Measurements from ENCODE around the gene SPAAR.

SPAAR gene

DNA sequence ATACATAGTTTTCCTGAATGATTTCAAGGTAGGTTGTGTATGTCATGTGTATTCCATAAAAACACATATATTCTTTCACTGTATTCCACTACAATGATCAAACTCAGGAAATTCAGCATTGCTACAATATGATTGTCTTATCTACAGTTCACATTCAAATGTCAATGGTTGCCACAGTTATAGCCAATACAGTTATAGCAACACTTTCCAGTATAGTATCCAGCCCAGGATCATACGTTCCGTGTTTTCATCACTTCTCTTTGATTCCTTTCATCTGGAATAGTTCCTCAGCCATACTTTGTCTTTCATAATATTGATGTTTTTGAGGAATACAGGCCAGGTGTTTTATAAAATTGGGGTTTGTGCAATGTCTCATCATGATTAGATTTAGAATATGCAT is 39.2 kb downstream of the SPAAR start:
- no peak for DNase-seq (ENCODE audit: low read depth in 2 of 2)

DNA sequence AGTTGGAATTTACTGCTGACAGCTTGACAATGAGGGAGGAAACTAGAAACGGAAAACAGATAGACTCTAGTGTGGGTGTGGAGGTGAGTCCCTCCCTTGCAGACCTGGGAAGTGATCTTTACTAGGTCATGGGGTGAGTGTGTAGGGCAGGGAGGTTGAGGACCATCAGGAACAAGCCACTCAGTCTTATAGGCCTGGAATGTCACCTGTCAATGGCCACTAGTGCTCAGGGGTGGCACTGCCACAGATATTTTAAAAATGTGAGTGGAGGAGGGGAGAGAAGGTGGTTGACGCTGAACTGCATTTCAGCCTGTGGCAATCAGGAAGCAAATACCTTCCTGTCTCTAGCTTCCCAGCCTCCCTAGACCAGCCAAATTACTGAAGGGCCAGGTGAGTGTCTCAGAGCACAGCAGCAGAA is 39.6 kb downstream of the SPAAR start:
- no peak for DNase-seq (ENCODE audit: low read depth in 2 of 2)

DNA sequence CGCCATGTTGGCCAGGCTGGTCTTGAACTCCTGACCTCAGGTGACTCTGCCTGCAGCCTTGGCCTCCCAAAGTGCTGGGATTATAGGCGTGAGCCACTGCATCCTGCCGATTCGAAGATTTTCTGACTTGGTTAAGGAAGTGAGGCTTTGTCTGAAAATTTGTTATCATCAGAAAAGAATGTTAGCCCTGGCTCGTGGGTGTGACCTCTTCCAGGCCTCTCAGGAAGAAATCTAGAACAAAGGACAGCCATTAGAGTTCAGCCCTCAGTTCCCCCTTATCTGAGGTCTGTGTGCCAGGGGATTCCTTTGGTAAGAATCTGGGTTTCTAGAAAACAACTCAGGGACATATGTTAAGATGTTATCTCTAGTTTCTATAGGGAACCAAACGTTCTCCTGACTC is 42.4 kb downstream of the SPAAR start:
- no peak for DNase-seq (ENCODE audit: low read depth in 2 of 2)

DNA sequence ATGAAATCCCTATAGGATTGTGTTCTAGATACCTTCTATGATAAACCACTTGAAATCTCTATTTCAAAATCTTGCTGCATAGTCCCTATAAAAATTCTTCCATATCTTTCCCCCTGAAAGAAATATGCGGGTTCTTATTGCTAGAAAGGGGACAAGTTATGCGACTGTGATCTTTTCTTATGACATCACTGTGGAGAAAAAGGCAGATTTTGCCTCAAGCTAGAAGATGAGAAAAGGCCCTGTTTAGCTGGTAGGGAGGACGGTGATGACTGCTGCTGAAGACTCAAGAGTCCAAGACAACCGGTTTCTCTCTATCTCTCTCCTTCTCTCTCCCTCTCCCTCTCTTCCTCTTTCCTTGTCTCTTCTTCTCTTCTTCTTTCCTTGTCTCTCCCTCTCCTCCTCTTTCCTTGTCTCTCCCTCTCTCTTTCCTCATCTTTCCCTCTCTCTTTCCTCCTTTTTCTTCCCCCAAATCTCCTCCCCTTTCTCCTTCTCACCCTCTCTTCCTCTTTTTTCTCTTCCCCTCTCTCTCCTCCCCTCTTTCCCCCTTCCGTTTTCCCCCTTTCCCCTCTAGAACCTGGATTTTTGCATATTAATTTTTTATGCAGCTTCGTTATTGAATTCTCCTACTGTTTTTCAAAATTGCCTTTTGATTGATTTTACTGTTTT is 43.4 kb downstream of the SPAAR start:
- DNase-seq (ENCODE audit: low read depth in 2 of 2), result no peak

DNA sequence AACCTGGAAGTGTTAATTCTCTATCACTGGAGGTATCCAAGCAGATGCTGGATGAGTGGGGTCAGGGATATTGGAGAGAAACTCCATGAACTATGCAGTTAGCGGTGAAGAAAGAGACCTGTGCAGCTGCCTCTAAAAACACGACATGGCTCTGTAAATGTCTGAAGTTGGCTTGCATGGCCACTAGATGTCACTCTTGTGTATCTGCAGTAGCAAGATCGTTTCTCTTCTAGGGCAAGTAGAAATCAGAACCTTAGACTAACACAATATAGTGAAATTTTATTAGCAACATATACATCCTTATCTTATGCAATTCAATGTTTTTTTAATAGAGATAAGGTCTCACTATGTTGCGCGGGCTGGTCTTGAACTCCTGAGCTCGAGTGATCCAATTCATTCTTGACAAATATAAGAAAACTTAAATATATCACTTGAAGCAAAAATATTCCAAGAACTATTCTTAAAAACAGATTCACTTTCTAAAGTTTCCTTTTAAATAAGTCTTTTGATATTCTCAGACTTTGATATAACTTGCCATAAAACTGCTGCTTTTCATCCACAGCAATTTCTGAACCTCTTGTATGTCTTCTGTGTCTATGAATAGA is 45.8 kb downstream of the SPAAR start:
- DNase-seq (ENCODE audit: low read depth in 2 of 2), result peak in 1 of 2 donors; percentile 37

DNA sequence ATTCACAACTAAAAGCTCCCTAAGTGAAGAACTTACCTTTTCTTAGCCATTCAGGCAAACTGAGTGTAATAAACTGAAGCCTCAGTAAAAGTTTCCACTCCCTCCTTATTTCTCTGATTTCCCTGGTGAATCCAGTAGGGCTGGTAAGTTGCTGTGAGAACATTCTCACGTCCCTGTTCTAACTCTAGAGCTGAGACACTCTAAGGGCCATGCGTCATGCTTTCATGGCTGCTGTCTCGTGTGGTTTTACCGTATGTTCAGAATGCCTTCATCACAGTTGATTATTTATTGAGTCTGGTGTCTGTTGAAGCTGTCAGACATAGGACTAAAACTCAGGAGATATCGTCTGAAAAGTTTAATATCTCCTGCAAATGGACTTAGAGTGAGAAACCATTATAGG is 47.4 kb downstream of the SPAAR start:
- no peak for DNase-seq (ENCODE audit: low read depth in 2 of 2)

DNA sequence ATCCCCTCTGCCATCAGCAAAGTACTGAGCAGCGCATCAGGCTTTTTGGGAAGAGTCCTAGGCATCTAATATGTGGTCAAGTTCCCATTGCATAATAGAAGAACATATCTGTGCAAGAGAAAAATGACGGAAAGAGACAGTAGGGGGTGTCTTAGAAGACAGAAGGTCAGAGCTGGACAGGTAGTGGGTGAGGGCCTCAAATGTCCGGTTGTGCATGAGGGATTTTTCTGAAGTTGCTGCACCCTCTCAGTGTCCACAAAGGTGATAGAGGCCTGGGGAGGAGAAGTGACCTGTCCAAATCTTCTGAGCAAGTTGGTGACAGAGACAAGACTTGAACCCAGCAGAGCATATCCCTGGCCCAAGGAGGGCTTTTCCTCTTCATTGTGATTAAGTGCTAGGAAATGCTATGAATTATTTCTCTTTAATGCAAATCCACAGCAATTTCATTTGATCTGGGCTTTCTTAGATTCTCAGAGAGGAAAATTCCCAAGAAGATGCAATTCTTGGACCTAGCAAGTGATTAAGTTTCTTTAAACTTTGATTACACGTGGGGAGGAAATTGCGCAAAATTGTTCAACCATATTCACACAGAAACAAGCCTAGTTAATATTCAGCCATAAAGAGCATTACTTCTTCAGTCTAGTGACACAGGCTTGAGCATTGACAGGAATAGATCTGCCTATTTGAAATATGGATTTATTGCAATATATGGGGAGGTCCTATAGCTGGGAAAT is 49.0 kb downstream of the SPAAR start, which contains the start of gene OR2S2:
OR2S2 (minus strand) TSS at position 51 of the 734 bp plus-strand sequence. CDS start 56 bp downstream, outside the sequence.
- no peak for DNase-seq (ENCODE audit: low read depth in 2 of 2)

DNA sequence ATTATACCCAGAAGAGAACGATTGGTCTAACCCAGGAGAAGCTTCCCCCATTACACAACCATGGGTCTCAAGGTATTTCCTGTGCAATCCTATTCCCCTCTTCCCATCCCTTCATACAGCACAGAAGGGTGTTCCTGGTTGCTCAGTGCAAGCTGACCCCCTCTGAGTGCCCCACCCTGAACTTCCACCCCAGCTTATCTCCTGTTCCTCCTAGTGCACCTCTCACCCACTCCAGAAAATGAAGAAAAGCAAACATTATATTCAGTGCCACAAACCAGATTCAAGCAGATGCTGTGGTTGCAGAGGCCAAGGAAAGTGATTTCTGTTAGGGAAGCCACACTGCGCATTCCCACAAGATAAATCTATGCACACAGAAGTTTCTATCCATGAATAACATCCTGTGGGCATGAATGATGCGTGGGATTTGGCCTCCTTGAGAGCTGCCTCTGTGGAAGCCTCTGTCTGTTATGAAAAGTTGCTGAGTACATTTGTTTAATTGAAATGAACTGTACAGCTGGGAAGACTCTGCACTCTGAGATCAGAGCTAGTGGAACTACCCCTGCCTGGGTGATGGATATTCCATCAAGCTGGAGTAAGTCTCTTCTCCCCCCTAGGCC is 50.9 kb downstream of the SPAAR start:
- DNase-seq (ENCODE audit: low read depth in 2 of 2), result no peak

Data from stimulated activated CD8-positive, alpha-beta memory T cell treated with anti-CD3 and anti-CD28 coated beads, Interleukin-15, amount 100 ng/mL, for 4 hours (primary cell).